ENCODE results near the gene EMP1.

EMP1 gene

GRCh38 chr12:13194401-13195110, 2.0 kb upstream of the EMP1 start:
- no peak for TF ChIP-seq CTCF (IDR thresholded peaks at IDR 0.05)
- H3K27me3 Mint-ChIP-seq (ENCODE audit: low read depth, poor library complexity), result peaks cover 5% of the 10 kb centered on the region
- no peak for DNase-seq
- no peaks in the 10 kb centered on the region for H3K9me3 Mint-ChIP-seq
- no peak overlapping the region for H3K4me3 Mint-ChIP-seq
- H3K27ac Mint-ChIP-seq, result peak overlapping the region; percentile 74
- no peaks in the 10 kb centered on the region for H3K36me3 Mint-ChIP-seq (ENCODE audit: low read depth)
- H3K4me1 Mint-ChIP-seq, result peaks cover 75% of the 10 kb centered on the region

GRCh38 chr12:13195250-13195649, 1.3 kb upstream of the EMP1 start:
- Mint-ChIP-seq H3K36me3 (ENCODE audit: low read depth) (no peaks in the 10 kb centered on the region), H3K27ac (peak overlapping the region; percentile 74), H3K9me3 (no peaks in the 10 kb centered on the region), H3K27me3 (ENCODE audit: low read depth, poor library complexity) (peaks cover 8% of the 10 kb centered on the region), H3K4me3 (no peak overlapping the region), H3K4me1 (peaks cover 80% of the 10 kb centered on the region)
- DNase-seq, result no peak
- TF ChIP-seq CTCF (IDR thresholded peaks at IDR 0.05), result no peak

GRCh38 chr12:13195785-13196129, 769 bp upstream of the EMP1 start:
- TF ChIP-seq CTCF (IDR thresholded peaks at IDR 0.05), result no peak
- Mint-ChIP-seq H3K9me3 (no peaks in the 10 kb centered on the region), H3K27ac (peak overlapping the region; percentile 87), H3K4me1 (peaks cover 85% of the 10 kb centered on the region), H3K4me3 (no peak overlapping the region), H3K36me3 (ENCODE audit: low read depth) (no peaks in the 10 kb centered on the region), H3K27me3 (ENCODE audit: low read depth, poor library complexity) (peaks cover 8% of the 10 kb centered on the region)
- DNase-seq, result no peak

- no peaks in the 10 kb centered on the region for H3K9me3 Mint-ChIP-seq
- peak overlapping the region; percentile 87 for H3K27ac Mint-ChIP-seq
- peak overlapping the region; percentile 41 for H3K4me3 Mint-ChIP-seq
- no peaks in the 10 kb centered on the region for H3K36me3 Mint-ChIP-seq (ENCODE audit: low read depth)
- no peak for DNase-seq
- TF ChIP-seq CTCF (IDR thresholded peaks at IDR 0.05), result no peak
- peaks cover 88% of the 10 kb centered on the region for H3K4me1 Mint-ChIP-seq
- H3K27me3 Mint-ChIP-seq (ENCODE audit: low read depth, poor library complexity), result peaks cover 5% of the 10 kb centered on the region
Measured at GRCh38 chr12:13197032-13197431, 506 bp downstream of the EMP1 start.

GRCh38 chr12:13197526-13198143, 1.1 kb downstream of the EMP1 start:
- H3K4me1 Mint-ChIP-seq, result peaks cover 94% of the 10 kb centered on the region
- no peaks in the 10 kb centered on the region for H3K9me3 Mint-ChIP-seq
- peak overlapping the region; percentile 87 for H3K27ac Mint-ChIP-seq
- H3K27me3 Mint-ChIP-seq (ENCODE audit: low read depth, poor library complexity), result peaks cover 3% of the 10 kb centered on the region
- H3K4me3 Mint-ChIP-seq, result peak overlapping the region; percentile 41
- no peak for DNase-seq
- TF ChIP-seq CTCF (IDR thresholded peaks at IDR 0.05), result no peak
- no peaks in the 10 kb centered on the region for H3K36me3 Mint-ChIP-seq (ENCODE audit: low read depth)

GRCh38 chr12:13198241-13198640, 1.7 kb downstream of the EMP1 start:
- Mint-ChIP-seq H3K36me3 (ENCODE audit: low read depth) (no peaks in the 10 kb centered on the region), H3K9me3 (no peaks in the 10 kb centered on the region), H3K4me1 (peaks cover 93% of the 10 kb centered on the region), H3K4me3 (no peak overlapping the region), H3K27ac (peak overlapping the region; percentile 87), H3K27me3 (ENCODE audit: low read depth, poor library complexity) (peaks cover 3% of the 10 kb centered on the region)
- no peak for DNase-seq
- TF ChIP-seq CTCF (IDR thresholded peaks at IDR 0.05), result no peak
